Measurements from ENCODE around the gene ING2.

GRCh38 chr4:183553601-183554345, 48.9 kb downstream of the ING2 start:
- TF ChIP-seq CTCF (IDR thresholded peaks at IDR 0.05; ENCODE audit: insufficient read depth, low read length, poor library complexity, severe bottlenecking) (no peak), EZH2phosphoT487 (conservative IDR thresholded peaks at IDR 0.05; ENCODE audit: low read length) (no peak)
